GM21423 (cell line): ENCODE data around the gene LRPAP1.
"Not testable (repeated sequence)": the region's sequence is repeated elsewhere in the genome, so short reads cannot be mapped to it uniquely, and the experiment has no call there.

Experiments
- ATAC-seq: cut with Tn5 transposase; IDR thresholded peaks from one replicate; pipeline ENCODE4 v1.9.1; 2021; ENCODE audit warnings: mild to moderate bottlenecking, moderate library complexity; ENCODE audit not compliant: unreplicated experiment

Gene LRPAP1

GRCh38 chr4:3562127-3562526 is 29.9 kb upstream of the LRPAP1 start:
- ATAC-seq = not testable (repeated sequence)

DNA sequence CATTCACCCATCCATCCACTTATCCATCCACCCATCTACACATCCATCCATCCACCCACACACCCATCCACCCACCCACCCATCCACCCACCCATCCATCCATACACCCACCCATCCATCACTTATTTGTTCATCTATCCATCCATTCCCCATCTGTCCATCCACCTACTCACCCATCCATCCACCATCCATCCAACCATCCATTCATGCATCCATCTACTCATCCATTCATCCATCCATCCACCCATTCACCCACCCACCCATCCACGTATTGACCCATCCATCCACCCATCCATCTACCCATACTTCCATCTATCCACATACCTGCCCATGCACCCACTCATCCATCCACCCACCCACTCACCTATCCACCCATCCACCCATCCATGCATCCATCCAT is 28.2 kb upstream of the LRPAP1 start:
- ATAC-seq = not testable (repeated sequence)

GRCh38 chr4:3559381-3560290 is 27.4 kb upstream of the LRPAP1 start:
- ATAC-seq = not testable (repeated sequence)

- not testable (repeated sequence) for ATAC-seq
Observed at GRCh38 chr4:3558514-3558836, 26.3 kb upstream of the LRPAP1 start.

DNA sequence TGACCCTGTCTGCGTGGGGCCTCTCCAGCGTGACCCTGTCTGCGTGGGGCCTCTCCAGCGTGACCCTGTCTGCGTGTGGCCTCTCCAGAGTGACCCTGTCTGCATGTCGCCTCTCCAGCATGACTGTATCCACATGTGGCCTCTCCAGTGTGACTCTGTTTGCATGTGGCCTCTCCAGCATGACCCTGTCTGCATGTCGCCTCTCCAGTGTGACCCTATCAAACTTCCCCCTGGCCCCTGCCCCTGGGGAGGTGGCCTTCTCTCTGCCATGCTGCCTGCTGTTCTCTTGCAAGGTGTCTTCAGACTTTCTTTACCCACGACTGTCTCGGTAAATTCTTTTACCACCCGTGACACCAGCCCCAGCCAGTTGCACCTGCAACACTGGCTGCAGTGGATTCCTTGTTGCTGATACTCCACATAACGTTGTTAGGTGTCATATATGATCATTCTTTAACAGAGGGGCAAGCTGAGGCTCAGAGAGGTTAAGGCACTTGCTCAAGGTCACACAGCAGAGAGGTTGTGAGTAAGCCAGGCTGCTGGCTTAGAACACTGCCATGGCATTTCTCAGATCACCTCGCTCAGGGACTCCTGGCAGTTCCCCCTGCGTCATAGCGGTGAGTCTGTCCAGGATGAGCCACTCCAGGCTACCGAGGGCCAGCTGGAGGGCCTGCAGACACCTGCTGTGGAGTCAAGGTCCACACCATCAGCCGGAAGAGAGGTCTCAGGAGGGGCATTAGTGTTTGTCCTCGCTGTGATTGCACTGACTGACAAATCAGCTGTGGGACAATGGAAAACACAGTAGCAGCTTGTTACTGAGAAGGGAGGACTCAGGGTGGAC is 25.7 kb upstream of the LRPAP1 start:
- not testable (repeated sequence) for ATAC-seq

DNA sequence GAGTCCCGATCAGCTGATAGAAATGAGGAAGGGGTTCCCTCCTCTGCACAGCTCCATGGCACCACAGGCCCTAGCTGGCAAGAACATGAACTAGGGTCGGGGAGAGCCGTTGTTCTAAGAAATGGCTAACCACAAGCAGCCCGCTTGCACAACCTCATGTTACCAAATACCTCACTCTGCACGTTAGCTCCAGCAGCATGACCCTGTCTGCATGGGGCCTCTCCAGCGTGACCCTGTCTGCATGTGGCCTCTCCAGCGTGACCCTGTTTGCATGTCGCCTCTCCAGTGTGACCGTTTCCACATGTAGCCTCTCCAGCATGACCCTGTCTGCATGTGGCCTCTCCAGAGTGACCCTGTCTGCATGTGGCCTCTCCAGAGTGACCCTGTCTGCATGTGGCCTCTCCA is 24.9 kb upstream of the LRPAP1 start:
- not testable (repeated sequence) for ATAC-seq

GRCh38 chr4:3556244-3556867 is 24.1 kb upstream of the LRPAP1 start:
- not testable (repeated sequence) for ATAC-seq

DNA sequence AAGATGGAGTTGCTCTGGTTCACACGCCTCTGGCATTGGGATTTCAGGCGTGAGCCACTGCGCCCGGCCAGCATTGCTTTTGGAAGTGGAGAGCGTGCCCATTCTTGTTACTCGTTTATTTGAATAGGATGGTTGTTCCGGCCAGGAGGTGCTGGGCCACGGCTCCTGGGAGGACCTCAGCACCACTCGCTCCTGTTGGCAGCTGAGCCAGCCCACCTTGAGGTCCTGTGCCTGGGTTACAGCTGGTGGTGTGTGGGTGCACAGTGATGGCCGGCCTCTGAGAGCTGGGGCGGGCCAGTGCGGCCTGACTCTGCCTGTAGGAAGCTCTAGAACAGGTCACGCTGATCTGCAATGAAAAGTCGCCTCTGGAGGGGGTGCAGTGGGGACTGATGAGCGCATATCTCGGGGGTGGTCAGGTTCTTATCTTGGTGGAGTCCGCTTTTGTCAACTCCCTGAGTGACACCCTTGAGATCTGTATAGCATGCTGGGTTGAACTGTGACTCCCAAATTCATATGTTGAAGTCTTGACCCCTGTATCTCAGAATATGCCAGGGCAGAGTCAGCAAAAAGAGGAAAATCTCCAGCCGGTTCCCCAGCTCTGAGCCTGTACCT is 23.3 kb upstream of the LRPAP1 start:
- ATAC-seq = not testable (repeated sequence)

- not testable (repeated sequence) for ATAC-seq
Observed at GRCh38 chr4:3551366-3551765, 19.1 kb upstream of the LRPAP1 start.

DNA sequence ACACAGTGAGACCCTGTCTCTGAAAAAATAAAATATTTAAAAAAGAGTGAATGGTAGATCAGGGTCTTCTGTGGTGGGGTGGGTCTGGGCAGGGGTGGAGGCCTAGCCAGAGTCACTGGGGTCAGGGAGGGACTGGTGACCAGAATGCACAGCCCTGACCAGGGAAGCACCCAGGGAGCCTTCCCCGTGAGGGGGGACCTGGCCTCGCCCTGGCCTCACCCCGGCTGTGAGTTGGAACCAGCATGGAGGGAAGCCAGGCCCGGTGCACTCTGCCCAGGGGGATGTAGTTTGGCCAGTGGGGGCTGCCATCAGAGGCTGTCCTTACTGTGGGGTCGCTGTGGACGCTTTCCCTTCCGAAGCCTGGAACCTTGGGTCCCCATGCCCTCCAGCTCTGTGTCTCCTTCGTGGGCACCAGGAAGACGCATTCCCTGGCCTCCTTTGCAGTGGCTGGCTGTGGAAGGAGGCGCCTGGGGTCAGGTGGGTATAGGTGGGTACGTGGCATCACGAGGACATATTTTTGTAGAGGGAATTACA is 18.6 kb upstream of the LRPAP1 start:
- not testable (repeated sequence) for ATAC-seq

DNA sequence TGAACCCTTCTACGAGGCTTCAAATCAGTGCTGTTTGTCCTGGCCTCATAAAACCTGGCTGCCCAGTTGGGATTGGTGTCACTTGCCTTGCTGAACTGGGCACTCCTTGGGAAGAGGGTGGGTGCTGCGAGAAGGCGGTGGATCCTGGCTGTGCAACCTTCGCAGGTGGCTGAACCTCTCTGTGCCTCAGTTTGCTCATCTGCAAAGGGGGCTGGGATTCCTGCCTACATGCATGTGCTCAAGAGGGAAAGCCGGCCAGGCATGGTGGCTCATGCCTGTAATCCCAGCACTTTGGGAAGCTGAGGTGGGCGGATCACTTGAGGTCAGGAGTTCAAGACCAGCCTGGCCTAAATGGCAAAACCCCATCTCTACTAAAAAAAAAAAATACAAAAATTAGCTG is 17.8 kb upstream of the LRPAP1 start:
- ATAC-seq = not testable (repeated sequence)

- ATAC-seq = not testable (repeated sequence)
Observed at GRCh38 chr4:3549694-3550001, 17.4 kb upstream of the LRPAP1 start.

- not testable (repeated sequence) for ATAC-seq
Observed at GRCh38 chr4:3548991-3549693, 16.9 kb upstream of the LRPAP1 start.

DNA sequence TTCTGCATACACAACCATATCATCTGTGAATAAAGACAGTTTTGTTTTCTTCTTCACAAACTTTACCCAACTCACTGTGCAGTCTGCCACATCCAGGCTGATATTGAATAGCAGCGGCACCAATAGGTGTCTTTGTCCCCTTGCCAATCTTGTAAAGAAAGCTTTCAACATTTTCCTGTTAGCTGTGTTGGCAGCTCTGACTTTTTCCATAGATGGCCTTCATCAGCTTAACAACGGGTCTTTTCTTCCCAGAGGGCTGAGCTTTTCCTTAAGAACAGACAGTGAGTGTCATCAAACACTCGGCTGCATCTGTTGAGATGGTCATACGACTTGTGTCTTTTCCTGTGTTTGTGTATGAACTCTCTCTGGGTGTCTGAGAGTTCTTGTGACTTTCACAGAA is 14.5 kb upstream of the LRPAP1 start:
- not testable (repeated sequence) for ATAC-seq

- not testable (repeated sequence) for ATAC-seq
Observed at GRCh38 chr4:3545351-3545750, 13.1 kb upstream of the LRPAP1 start.

DNA sequence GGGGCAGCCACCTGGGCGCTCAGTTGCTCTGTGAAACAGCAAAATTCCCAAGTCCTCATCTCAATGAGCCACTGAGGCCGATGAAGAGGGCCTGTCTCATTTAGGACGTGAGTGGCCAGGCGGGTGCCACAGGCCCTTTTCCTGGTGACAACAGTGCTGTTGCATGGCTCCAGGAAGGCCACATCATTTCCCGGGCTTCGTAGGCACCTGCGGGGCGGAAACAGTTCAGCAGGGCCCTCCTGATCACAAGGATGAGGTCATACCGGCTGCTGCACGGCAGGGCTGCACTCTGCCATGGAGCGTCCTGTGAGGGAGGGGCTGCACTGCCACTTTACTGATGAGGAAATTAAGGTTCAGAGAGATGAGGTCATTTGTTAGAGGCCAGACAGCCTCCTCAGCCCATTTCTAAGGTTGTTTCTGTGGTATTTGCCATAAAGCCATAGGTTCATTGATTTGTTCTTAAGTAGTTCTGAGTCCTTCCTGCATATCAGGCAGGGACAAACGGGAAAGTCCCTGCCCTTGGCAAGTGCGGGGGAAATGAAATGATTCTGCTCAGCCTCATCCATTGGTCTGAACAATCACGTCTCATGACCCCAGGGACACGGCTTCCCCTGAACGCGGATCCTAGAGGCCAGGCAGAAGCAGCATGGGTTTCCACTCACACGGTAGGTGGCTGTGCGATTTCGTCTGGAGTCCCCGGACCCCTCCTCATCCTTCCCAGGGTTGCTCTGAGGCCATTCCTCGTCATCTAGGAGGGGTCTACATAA is 12.2 kb upstream of the LRPAP1 start:
- not testable (repeated sequence) for ATAC-seq

DNA sequence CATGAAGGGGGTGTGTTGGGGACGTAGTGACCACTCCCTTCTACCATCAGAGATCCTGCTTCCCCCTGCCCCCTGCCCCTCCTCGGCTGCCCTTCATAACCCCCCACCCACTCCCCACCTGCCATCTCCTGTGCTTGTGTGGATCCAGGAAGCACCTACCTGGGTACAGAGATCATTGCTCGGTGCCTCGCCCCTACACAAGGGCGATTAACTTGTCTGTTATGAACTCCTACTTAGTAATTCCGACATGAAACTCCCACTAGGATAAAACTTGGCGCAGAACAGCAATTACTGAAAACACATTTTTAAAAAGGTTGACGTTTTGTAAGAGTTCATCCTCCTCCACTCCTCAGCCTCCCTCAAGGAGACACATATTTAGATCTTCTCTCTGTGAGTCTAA is 11.2 kb upstream of the LRPAP1 start:
- ATAC-seq = not testable (repeated sequence)

DNA sequence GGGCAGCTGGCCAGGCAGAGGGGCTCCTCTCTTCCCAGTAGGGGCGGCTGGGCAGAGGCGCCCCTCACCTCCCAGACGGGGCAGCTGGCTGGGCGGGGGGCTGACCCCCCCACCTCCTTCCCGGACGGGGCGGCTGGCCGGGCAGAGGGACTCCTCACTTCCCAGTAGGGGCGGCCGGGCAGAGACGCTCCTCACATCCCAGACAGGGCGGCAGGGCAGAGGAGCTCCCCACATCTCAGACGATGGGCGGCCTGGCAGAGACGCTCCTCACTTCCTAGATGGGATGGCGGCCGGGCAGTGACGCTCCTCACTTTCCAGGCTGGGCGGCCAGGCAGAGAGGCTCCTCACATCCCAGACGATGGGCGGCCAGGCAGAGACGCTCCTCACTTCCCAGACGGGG is 6.7 kb upstream of the LRPAP1 start:
- not testable (repeated sequence) for ATAC-seq

GRCh38 chr4:3535812-3536211 is 3.6 kb upstream of the LRPAP1 start:
- ATAC-seq = not testable (repeated sequence)
